Amniotic epithelial cell (primary cell): ENCODE results near the gene MAS1L.

Source experiments
- DNase-seq: peaks from one replicate; pipeline ENCODE4 v3.0.0-alpha.2; 2010; ENCODE audit warnings: low read depth

MAS1L gene

GRCh38 chr6:29487660-29488059, at the start of gene MAS1L:
TSS of gene MAS1L (minus strand) at chr6:29487956. CDS start at chr6:29487902, 54 bp downstream.
- DNase-seq = no peak

DNA sequence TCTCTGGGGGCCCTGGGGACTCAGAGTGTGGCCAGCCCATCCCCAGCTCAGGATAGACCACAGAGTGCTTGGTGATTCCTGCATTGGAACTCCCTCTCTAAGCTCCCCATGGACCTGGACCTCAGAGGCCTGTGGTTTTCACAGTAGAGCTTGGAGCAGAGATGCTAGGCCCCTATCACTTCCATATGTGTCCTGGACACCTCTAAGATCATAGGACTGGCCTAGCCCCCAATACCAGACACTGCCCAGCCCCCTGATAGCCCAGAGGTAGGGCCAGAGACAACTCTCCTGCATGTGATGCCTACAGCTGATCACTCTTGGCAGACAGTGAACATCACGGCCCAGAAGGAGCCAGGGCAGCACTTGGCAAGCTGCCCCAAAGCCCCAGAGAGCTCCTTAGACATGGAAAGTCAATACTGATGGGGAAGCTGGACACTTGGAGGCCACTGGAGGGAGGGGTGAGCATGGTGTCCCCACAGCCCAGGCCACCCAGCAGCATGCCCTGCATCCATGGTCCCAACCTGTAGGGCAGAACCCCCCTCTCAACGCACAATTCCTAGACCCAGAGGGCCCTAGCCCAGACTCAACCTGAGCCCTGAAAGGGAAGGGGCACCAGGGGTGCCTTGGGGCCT, 44.7 kb upstream of the MAS1L start:
- no peak for DNase-seq

DNA sequence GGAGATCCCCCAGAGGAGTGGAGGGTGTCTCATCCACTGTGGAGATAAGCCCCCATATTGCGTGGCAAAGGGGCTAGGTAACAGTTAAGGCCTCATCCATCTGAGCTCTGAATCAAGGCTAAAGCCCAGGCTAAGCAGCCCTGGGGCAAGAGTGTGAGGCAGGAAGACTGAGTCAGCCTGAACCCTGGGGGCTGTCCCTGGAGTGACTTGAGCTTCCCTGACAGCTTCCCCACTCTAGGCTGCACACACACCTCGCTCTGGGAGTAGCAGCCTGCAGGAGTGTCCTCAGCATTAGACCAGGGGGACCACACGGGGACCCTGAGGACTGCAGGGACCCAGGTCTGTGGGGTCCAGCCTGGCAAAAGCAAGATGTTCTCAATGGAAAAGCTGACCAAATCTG, 43.9 kb upstream of the MAS1L start:
- no peak for DNase-seq

- no peak for DNase-seq
Observed at GRCh38 chr6:29530671-29531310, 43.0 kb upstream of the MAS1L start.

- DNase-seq = no peak
Observed at GRCh38 chr6:29529956-29530355, 42.2 kb upstream of the MAS1L start.

GRCh38 chr6:29528988-29529560, 41.3 kb upstream of the MAS1L start:
- DNase-seq = no peak

DNA sequence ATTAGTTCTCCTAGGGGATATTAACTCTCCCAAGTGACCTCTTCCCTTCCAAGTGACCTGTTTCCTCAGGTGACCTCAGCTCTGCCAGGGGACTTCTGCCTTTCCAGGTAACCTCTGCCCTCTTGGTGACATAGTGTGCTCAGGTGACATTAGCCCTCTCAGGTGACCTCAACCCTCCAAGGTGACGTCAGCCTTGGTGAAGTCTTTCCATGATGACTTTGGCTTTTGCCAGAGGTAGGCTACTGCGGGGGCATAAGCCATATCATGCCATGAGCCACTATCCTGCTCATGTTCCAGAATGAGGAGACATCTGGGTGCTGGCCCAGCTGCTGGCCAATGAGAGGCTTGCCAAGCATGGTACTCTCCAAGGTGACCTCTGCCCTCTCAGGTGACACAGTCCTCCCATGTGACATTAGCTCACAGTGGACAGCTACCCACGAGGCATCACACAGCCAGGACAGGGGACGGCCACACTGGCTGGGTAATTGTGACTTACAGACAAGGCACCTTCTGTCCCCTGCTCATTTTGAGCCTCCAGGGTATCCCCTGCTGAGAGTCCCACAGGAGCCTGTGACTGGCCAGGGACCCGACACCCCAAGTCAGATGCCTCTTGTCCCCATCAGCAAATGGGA, 40.7 kb upstream of the MAS1L start:
- no peak for DNase-seq

DNA sequence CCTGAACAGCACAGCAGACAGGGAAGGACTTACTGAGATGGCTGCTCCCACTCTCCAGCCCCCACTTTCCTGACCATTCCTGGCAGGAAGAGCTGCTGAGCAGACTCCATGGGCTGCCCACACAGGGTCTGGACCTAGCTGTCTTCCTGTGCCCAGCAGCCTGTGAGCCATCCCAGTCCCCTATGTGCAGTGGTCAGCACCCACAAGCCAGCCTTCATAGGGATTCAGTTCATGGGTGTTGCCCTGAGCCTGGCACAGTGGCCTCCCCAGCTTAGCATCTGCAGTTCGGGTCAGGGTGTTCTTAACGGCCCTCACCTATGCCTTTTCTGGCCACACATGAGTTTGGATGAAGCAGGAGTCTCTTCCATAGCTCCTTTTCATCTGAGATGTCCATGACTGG, 39.8 kb upstream of the MAS1L start:
- DNase-seq = no peak

DNA sequence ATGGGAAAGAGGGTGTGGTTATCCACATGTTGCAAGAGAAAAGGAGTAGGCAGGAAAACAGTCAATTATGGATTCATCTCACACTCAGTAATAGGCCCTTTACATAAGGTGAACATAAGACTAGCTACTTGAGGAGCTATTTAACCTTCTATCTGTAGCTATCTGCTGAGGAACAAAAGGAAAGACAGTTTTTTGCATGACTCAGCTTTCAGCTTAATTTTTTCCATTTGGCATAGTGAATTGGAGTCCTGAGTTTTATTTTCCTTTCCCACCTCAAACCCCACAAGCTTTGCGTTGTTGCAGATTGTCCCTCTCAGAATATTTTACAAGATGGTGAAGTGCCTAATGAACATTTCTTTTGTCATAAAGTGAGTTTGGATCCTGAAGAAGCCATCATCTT, 39.4 kb upstream of the MAS1L start:
- no peak for DNase-seq

DNA sequence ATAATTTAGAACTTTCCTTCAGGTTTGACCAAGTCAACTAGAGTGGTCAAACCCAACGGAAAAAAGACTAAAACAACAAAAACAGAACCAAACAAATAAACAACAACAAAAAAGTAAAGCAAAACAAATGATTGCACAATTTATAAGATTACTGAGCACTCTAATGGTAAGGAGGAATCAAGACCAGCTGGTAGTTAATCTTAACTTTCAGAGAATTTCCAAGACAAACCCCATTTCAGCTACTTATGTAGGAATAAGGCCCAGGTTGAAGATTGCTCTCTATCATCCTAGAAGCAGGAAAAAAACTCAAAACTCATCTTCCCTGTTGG, 37.5 kb upstream of the MAS1L start:
- DNase-seq = no peak

- DNase-seq = no peak
Observed at GRCh38 chr6:29524444-29525310, 36.9 kb upstream of the MAS1L start.

DNA sequence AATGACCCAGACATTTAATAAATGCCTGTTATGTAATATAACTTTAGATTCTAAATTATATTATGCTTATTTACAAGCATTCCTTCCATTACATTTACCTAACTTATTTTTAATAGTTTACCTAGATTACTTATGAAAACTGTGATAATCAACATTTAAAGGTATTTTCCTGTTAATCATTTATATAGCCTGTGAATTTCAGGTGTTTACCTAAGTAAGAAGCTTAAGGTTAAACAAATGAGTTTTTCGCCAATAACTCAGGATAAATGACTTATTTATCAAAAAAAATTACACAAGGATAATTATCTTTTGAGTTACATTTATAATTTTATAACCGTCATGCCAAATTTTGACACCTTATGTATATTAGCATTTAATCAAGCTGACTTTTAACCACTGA, 36.3 kb upstream of the MAS1L start:
- no peak for DNase-seq

DNA sequence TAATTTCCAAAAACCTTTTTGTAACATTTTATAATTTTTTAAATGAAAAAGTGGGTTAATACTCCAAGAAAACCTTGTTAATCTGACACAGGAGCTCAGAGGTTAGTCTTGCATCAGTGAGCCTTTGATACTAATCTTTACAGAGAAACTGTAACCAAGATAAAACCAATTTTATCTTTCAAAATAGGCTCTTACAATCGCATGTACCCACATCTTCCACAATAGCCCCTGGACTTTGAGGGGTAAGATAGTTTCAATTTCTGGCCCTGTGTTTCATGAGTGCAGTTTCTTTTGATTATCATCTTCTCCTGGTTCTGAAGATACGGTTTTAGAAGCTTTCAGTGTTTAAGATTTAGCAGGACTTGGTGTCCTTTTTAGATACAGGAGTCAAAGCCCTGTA, 34.5 kb upstream of the MAS1L start:
- DNase-seq = no peak

- DNase-seq = no peak
Observed at GRCh38 chr6:29521006-29521680, 33.4 kb upstream of the MAS1L start.

GRCh38 chr6:29520232-29520631, 32.5 kb upstream of the MAS1L start:
- no peak for DNase-seq

GRCh38 chr6:29519291-29520010, 31.7 kb upstream of the MAS1L start:
- DNase-seq = no peak

GRCh38 chr6:29517728-29518440, 30.1 kb upstream of the MAS1L start:
- no peak for DNase-seq

DNA sequence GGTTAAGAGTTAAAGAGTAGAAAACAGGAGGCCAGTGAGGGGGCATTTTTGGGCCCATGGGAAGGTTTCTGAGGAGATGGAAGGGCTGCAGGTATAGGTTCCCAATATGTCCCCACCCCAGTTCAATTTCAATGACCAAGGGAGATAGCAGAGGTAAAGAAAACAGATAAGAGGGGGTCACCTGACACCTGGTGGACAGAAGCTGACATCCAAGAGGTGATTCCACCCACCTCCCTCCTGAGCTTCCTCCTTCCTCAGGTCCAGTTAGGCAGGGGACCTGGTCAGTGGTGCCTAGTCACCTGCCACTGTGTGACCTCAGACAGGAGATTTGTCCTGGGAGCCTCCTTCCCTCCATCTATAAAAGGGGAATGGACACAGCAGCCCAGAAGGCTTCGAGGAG, 29.5 kb upstream of the MAS1L start:
- DNase-seq = no peak

DNA sequence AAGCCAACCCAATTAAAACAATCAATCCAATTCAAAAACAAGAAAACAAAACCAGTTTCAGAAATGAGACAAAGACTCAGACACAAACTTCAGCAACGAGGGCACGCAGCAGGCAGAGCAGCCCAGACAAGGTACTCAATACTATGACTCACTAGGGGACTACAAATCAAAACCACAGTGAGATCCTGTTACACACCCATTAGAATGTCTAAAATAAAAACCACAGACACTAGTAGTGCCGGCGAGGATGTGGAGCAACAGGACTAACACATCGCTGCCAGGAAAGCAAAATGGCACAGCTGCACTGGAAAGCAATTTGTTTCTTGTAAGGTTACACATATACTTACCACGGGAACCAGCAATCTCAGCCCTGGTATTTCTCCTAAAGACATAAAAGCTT, 28.4 kb upstream of the MAS1L start:
- DNase-seq = peak; percentile 5

GRCh38 chr6:29510746-29511300, 23.1 kb upstream of the MAS1L start:
- no peak for DNase-seq
